GM12873 (cell line): ENCODE measurements around the gene SNX9.

Source experiments
- TF ChIP-seq, protein P1 (sequence below): IDR thresholded peaks from 2 replicates; pipeline ENCODE4 v1.5.1; 2012; ENCODE audit warnings: low read depth, mild to moderate bottlenecking, moderate library complexity, low read length, control low read depth; ENCODE audit not compliant: insufficient read depth; ENCODE audit errors: missing control alignments

The SNX9 gene

DNA sequence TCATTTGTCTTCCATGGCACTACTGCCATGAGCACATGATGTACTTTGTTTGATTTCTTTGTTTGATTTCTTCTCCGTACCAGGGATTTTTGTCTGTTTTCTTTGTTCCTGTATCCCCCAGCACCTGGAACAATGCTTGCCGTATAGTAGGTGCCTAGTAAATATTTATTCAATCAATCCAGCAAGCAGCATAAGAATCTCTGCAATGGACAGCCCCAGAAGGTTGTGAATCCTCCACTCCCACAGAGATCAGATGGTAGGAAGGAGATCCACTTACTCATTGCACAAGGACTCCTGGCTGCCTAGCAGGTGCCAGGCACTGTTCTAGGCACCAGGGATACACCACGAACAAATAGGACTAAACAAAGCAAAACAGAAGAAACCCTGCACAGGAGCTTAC is 151.9 kb downstream of the SNX9 start:
- TF ChIP-seq, protein P1, sequence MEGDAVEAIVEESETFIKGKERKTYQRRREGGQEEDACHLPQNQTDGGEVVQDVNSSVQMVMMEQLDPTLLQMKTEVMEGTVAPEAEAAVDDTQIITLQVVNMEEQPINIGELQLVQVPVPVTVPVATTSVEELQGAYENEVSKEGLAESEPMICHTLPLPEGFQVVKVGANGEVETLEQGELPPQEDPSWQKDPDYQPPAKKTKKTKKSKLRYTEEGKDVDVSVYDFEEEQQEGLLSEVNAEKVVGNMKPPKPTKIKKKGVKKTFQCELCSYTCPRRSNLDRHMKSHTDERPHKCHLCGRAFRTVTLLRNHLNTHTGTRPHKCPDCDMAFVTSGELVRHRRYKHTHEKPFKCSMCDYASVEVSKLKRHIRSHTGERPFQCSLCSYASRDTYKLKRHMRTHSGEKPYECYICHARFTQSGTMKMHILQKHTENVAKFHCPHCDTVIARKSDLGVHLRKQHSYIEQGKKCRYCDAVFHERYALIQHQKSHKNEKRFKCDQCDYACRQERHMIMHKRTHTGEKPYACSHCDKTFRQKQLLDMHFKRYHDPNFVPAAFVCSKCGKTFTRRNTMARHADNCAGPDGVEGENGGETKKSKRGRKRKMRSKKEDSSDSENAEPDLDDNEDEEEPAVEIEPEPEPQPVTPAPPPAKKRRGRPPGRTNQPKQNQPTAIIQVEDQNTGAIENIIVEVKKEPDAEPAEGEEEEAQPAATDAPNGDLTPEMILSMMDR = no peak

DNA sequence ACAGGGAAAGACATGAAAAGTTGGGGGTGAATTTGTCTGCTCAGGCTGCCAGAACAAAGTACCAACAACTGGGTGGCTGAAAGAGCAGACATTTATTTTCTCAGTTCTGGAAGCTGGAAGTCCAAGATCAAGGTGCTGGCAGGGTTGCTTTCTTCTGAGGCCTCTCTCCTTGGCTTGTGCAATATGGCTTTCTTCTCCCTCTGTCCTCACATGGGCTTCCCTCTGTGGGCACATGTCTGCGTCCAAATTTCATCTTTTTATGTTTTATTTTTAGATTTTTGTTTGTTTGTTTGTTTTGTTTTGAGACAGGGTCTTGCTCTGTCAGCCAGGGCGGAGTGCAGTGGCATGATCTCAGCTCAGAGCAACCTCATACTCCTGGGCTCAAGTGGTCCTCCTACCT is 152.4 kb downstream of the SNX9 start:
- TF ChIP-seq, protein P1 = no peak

GRCh38 chr6:157976345-157977175 is 153.5 kb downstream of the SNX9 start:
- TF ChIP-seq, protein P1 = no peak

DNA sequence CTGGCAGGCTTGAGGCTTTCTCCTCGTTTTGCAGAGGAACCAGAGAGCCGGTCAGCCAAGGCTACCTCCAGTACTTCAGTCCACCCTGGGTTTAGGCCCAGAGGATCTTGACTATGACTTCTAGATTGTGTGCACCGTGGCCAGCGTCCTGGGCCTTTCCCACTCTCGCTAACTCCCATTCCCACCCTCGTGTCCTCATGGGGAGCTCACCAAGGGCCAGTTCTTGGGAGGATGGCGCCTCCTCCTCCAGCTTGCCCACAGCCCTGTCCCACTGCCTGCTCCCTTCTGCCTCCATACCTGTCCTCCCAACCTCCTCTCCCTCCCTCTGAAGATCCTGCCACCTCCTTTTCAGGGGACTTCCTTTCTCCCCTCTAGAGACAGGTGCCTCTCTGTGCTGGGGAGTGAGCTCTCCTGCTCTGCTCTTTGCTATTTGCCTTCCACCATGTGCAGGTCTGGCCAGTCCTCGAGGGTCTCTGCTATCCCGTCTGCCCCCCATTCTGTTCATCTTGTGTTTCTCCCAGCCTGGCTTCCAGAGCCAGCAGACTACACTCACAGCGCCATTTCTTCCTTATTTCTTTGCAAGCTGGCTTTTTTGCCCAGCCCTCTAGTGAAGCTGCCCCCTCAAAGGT is 154.2 kb downstream of the SNX9 start:
- TF ChIP-seq, protein P1 = no peak

- TF ChIP-seq, protein P1 = no peak
Measured at GRCh38 chr6:157978021-157978783, 155.2 kb downstream of the SNX9 start.

GRCh38 chr6:157980288-157981131 is 157.5 kb downstream of the SNX9 start:
- TF ChIP-seq, protein P1 = no peak
